ENCODE measurements around the gene SLC26A11.

SLC26A11 gene

DNA sequence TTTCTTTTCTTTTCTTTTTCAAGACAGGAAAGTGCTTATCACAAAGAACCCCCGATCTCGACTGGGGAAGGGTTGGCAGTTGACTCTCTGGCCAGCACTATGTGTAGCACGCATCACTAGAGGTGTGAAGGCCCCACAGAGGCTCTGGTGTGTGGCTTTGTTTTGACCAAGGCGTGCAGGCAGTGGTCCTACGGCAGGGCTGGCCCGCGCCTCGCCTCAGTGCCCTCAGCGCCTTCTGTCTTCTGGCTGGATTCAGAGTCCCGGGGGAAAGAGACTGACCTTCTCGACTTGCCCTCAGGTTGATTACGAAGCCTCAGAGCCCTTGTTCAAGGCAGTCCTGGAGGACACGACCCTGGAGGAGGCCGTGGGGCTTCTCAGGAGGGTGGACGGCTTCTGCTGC is 18.8 kb upstream of the SLC26A11 start:
- TF ChIP-seq, protein P1, sequence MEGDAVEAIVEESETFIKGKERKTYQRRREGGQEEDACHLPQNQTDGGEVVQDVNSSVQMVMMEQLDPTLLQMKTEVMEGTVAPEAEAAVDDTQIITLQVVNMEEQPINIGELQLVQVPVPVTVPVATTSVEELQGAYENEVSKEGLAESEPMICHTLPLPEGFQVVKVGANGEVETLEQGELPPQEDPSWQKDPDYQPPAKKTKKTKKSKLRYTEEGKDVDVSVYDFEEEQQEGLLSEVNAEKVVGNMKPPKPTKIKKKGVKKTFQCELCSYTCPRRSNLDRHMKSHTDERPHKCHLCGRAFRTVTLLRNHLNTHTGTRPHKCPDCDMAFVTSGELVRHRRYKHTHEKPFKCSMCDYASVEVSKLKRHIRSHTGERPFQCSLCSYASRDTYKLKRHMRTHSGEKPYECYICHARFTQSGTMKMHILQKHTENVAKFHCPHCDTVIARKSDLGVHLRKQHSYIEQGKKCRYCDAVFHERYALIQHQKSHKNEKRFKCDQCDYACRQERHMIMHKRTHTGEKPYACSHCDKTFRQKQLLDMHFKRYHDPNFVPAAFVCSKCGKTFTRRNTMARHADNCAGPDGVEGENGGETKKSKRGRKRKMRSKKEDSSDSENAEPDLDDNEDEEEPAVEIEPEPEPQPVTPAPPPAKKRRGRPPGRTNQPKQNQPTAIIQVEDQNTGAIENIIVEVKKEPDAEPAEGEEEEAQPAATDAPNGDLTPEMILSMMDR (IDR thresholded peaks at IDR 0.05; ENCODE audit: low read depth, low read length), result no peak
- Histone ChIP-seq H3K4me1 (no peaks in the 10 kb centered on the region), H3K36me3 (no peaks in the 10 kb centered on the region), H3K27me3 (no peaks in the 10 kb centered on the region), H3K4me3 (ENCODE audit: low read depth, low read length) (no peak overlapping the region), H3K9me3 (0 out of 2 replicates have a peak, but pooled peaks cover 3% of the 10 kb centered on the region)
- no peak for DNase-seq

GRCh38 chr17:80202197-80202596 is 18.0 kb upstream of the SLC26A11 start:
- H3K4me3 ChIP-seq (ENCODE audit: low read depth, low read length), result no peak overlapping the region
- no peak for DNase-seq
- 0 out of 2 replicates have a peak, but pooled peaks cover 3% of the 10 kb centered on the region for H3K9me3 ChIP-seq
- H3K36me3 ChIP-seq, result no peaks in the 10 kb centered on the region
- no peaks in the 10 kb centered on the region for H3K4me1 ChIP-seq
- no peaks in the 10 kb centered on the region for H3K27me3 ChIP-seq
- TF ChIP-seq, protein P1 (IDR thresholded peaks at IDR 0.05; ENCODE audit: low read depth, low read length), result no peak

GRCh38 chr17:80203471-80203963 is 16.7 kb upstream of the SLC26A11 start:
- Histone ChIP-seq H3K4me1 (no peaks in the 10 kb centered on the region), H3K9me3 (0 out of 2 replicates have a peak, but pooled peaks cover 3% of the 10 kb centered on the region), H3K4me3 (ENCODE audit: low read depth, low read length) (no peak overlapping the region), H3K27me3 (no peaks in the 10 kb centered on the region), H3K36me3 (no peaks in the 10 kb centered on the region)
- no peak for DNase-seq
- TF ChIP-seq, protein P1 (IDR thresholded peaks at IDR 0.05; ENCODE audit: low read depth, low read length), result 0 out of 2 replicates have a peak, but pooled peaks have one; percentile 2

DNA sequence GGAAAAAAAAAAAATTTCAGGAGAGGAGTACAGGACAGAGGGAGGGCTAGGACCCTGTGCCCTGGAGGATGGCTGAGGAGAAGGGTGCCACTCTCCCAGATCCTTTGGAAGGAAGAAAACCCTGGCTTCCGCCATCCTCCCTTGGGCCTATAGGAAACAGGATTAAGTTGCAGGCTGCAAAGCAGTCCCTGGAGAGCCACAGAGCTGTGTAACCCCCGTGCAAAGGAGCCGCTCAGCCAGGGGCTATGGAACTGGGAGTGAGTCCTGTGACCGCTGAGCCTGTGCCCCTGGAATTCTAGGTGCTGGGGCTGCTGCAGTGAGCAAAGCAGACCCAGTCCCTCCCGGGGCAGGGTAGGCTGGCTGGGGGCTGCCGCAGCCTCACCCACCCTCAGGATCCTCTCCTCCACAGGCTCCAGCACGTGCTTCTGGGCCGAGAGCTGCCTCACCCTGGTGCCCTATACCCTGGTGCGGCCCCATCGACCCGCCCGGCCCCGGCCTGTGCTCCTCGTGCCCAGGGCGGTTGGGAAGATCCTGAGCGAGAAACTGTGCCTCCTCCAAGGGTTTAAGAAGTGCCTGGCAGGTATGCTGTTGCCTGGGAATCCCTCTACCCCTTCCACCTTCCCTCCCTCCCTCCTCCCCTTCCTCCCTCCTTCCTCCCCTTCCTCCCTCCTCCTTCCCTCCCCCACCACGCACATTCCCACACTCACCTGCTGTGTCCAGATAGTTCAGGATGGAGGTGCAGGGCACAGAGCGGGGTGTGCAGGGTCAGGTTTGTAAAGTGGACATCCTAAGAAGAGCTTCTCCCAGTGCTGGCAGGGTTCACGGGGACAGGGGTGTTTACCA is 15.4 kb upstream of the SLC26A11 start:
- H3K36me3 ChIP-seq, result peaks cover 2% of the 10 kb centered on the region
- H3K27me3 ChIP-seq, result no peaks in the 10 kb centered on the region
- no peak overlapping the region for H3K4me3 ChIP-seq (ENCODE audit: low read depth, low read length)
- H3K4me1 ChIP-seq, result no peaks in the 10 kb centered on the region
- DNase-seq, result no peak
- TF ChIP-seq, protein P1 (IDR thresholded peaks at IDR 0.05; ENCODE audit: low read depth, low read length), result no peak
- 0 out of 2 replicates have a peak, but pooled peaks cover 3% of the 10 kb centered on the region for H3K9me3 ChIP-seq

DNA sequence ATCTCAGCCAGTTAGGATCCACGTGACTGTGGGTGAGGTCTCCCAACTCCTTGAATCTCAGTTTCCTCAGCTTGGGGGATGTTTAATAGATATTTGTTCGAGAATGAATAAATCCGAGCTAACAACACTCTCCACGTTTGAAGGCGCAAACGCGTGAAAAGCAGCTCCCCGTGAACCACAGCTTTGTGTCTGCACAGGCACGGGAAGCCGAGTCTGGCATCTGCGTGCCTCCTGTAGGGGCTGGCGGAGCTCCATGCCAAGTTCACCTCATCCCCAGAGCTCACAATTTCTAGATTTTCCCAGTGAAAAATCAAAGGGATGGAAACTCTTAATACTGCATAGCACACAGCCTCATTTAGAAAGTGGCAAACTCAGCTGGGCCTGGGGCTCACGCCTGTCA is 14.4 kb upstream of the SLC26A11 start:
- Histone ChIP-seq H3K36me3 (peaks cover 10% of the 10 kb centered on the region), H3K9me3 (0 out of 2 replicates have a peak, but pooled peaks cover 3% of the 10 kb centered on the region), H3K4me3 (ENCODE audit: low read depth, low read length) (no peak overlapping the region), H3K4me1 (no peaks in the 10 kb centered on the region), H3K27me3 (no peaks in the 10 kb centered on the region)
- TF ChIP-seq, protein P1 (IDR thresholded peaks at IDR 0.05; ENCODE audit: low read depth, low read length), result no peak
- no peak for DNase-seq

DNA sequence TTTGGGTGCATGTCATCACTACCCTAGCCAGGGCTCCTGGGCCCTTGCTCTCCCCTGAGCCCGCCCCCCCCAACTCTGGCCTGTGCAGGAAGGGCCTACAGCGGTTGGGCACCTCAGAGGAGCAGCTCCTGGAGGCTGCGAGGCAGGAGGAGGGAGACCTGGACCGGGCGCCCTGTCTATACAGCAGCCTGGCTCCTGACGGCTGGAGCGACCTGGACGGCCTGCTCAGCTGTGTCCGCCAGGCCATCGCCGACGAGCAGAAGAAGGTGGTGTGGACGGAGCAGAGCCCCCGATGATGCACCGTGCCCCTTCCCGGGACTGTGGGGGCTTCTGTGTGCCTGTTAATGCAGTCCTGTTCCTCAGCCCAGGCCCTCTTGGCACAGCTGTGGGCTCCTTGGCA is 12.2 kb upstream of the SLC26A11 start:
- no peaks in the 10 kb centered on the region for H3K4me1 ChIP-seq
- H3K36me3 ChIP-seq, result peaks cover 27% of the 10 kb centered on the region
- no peaks in the 10 kb centered on the region for H3K9me3 ChIP-seq
- TF ChIP-seq, protein P1 (IDR thresholded peaks at IDR 0.05; ENCODE audit: low read depth, low read length), result no peak
- DNase-seq, result no peak
- no peak overlapping the region for H3K4me3 ChIP-seq (ENCODE audit: low read depth, low read length)
- no peaks in the 10 kb centered on the region for H3K27me3 ChIP-seq

Measured in BE2C (cell line).